Cardiac muscle cell (in vitro differentiated cells and primary cell): ENCODE measurements around the gene LHFPL6. TPM values are rescaled to one million over a fixed set of nuclear protein-coding genes. Genes with fewer than 3 reads are reported as not detected.

ENCODE experiments used
- DNase-seq, 2 donors: peaks; one replicate each; pipeline versions ENCODE4 v3.0.0 to v3.0.0-alpha.2; 2010 to 2017; ENCODE audit warnings: low read depth in 1 of 2, low spot score in 1 of 2
- H3K27ac ChIP-seq: fragments of 200-600 bp; sonication (generic); 2 replicates; pipeline ENCODE4 v1.5.1; 2016
- H3K27me3 ChIP-seq: fragments of 200-600 bp; sonication (generic); 2 replicates; pipeline ENCODE4 v1.6.0; 2016; ENCODE audit warnings: control low read depth
- H3K36me3 ChIP-seq: fragments of 200-600 bp; sonication (generic); 2 replicates; pipeline ENCODE4 v1.5.1; 2016; ENCODE audit warnings: control low read depth
- H3K4me1 ChIP-seq: fragments of 200-600 bp; sonication (generic); 2 replicates; pipeline ENCODE4 v1.8.1; 2017; ENCODE audit warnings: low read depth, mild to moderate bottlenecking, mixed run types
- H3K4me3 ChIP-seq: fragments of 200-600 bp; sonication (generic); 2 replicates; pipeline ENCODE4 v1.5.1; 2016; ENCODE audit warnings: mild to moderate bottlenecking
- H3K9me3 ChIP-seq: fragments of 200-600 bp; sonication (generic); 2 replicates; pipeline ENCODE4 v1.5.1; 2017; ENCODE audit warnings: low read depth, mild to moderate bottlenecking, control low read depth
- polyA plus RNA-seq: library from polyadenylated mRNA; unstranded; fragments of >200 nt; fragmentation: Nextera tagmentation; extraction: Ambion mirVana; gene quantifications from 2 replicates; pipeline ENCODE4 v1.2.1, GENCODE V29; 2016
- total RNA-seq: library from RNA; depleted of rRNA; stranded (reverse); fragments of >200 nt; gene quantifications from 2 replicates; pipeline ENCODE4 v1.2.3, GENCODE V29; 2016
- TF ChIP-seq, protein P1 (sequence below): IDR thresholded peaks from 2 replicates; pipeline ENCODE4 v1.5.1; 2012; ENCODE audit warnings: low read depth, mild to moderate bottlenecking, low read length

The LHFPL6 gene
- total and polyA plus RNA-seq, 2 experiments from 2014 or later = 10.0 to 19.2 TPM

DNA sequence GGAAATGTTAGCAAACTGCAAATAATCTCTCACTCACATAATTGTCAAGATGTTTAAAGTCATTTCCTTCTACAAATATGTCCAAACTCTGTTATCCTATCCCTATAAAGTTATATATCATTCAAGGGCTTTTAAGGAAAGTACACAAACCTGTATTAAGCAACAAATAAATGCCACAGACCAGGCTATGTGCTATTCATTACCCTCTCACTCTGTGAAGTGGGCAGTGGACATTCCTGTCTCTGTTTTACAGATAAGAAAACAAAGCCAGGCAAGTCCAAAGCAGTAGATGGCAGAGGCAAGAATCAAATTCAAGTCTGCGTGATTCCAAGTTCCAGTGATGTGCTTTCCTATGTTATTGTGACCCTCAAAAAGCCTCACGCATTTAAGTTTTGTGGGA is 140.6 kb downstream of the LHFPL6 start:
- TF ChIP-seq, protein P1, sequence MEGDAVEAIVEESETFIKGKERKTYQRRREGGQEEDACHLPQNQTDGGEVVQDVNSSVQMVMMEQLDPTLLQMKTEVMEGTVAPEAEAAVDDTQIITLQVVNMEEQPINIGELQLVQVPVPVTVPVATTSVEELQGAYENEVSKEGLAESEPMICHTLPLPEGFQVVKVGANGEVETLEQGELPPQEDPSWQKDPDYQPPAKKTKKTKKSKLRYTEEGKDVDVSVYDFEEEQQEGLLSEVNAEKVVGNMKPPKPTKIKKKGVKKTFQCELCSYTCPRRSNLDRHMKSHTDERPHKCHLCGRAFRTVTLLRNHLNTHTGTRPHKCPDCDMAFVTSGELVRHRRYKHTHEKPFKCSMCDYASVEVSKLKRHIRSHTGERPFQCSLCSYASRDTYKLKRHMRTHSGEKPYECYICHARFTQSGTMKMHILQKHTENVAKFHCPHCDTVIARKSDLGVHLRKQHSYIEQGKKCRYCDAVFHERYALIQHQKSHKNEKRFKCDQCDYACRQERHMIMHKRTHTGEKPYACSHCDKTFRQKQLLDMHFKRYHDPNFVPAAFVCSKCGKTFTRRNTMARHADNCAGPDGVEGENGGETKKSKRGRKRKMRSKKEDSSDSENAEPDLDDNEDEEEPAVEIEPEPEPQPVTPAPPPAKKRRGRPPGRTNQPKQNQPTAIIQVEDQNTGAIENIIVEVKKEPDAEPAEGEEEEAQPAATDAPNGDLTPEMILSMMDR = no peak
- Histone ChIP-seq H3K27me3 (no peaks in the 10 kb centered on the region), H3K4me1 (peaks cover 17% of the 10 kb centered on the region), H3K9me3 (no peaks in the 10 kb centered on the region), H3K4me3 (peak overlapping the region; percentile 2), H3K27ac (peak overlapping the region; percentile 88), H3K36me3 (no peaks in the 10 kb centered on the region)
- peak; percentile 66 to 69 for DNase-seq

- H3K4me3 ChIP-seq = no peak overlapping the region
- DNase-seq = no peak
- H3K4me1 ChIP-seq = peaks cover 17% of the 10 kb centered on the region
- no peaks in the 10 kb centered on the region for H3K9me3 ChIP-seq
- H3K36me3 ChIP-seq = no peaks in the 10 kb centered on the region
- H3K27ac ChIP-seq = peak overlapping the region; percentile 88
- no peaks in the 10 kb centered on the region for H3K27me3 ChIP-seq
- TF ChIP-seq, protein P1 = no peak
Observed at GRCh38 chr13:39461685-39462266, 141.2 kb downstream of the LHFPL6 start.

GRCh38 chr13:39457274-39457673 is 145.7 kb downstream of the LHFPL6 start:
- no peak for DNase-seq
- H3K27me3 ChIP-seq = no peaks in the 10 kb centered on the region
- no peak overlapping the region for H3K4me3 ChIP-seq
- TF ChIP-seq, protein P1 = no peak
- H3K9me3 ChIP-seq = no peaks in the 10 kb centered on the region
- H3K36me3 ChIP-seq = no peaks in the 10 kb centered on the region
- peaks cover 41% of the 10 kb centered on the region for H3K4me1 ChIP-seq
- no peak overlapping the region for H3K27ac ChIP-seq

GRCh38 chr13:39455521-39456175 is 147.3 kb downstream of the LHFPL6 start:
- Histone ChIP-seq H3K27me3 (no peaks in the 10 kb centered on the region), H3K36me3 (no peaks in the 10 kb centered on the region), H3K27ac (no peak overlapping the region), H3K4me3 (no peak overlapping the region), H3K4me1 (peaks cover 45% of the 10 kb centered on the region), H3K9me3 (no peaks in the 10 kb centered on the region)
- DNase-seq = peak in 1 of 2 donors; percentile 53
- TF ChIP-seq, protein P1 = no peak

- H3K36me3 ChIP-seq = no peaks in the 10 kb centered on the region
- DNase-seq = peak in 1 of 2 donors; percentile 66
- no peaks in the 10 kb centered on the region for H3K27me3 ChIP-seq
- no peak overlapping the region for H3K4me3 ChIP-seq
- peak overlapping the region; percentile 89 for H3K27ac ChIP-seq
- peaks cover 51% of the 10 kb centered on the region for H3K4me1 ChIP-seq
- TF ChIP-seq, protein P1 = no peak
- no peaks in the 10 kb centered on the region for H3K9me3 ChIP-seq
Observed at GRCh38 chr13:39452834-39453233, 150.2 kb downstream of the LHFPL6 start.
